Body of pancreas (tissue), 4 donors: Measurements from ENCODE around the gene TOP3A. TPM values are rescaled to one million over a fixed set of nuclear protein-coding genes. Genes with fewer than 3 reads are reported as not detected.

Experiments
- ATAC-seq: fragments of 150-250 bp; one replicate; pipeline ENCODE4 v1.9.1; 2016
- DNase-seq, 4 donors: peaks; one replicate each; pipeline ENCODE4 v3.0.0-alpha.2; 2019
- H3K27ac ChIP-seq, 4 donors: fragments of 200-600 bp; sonication (generic); 1 replicate in 3 of 4; 2 replicates in 1 of 4; pipeline versions ENCODE4 v1.5.1 to v1.6.1; 2016 to 2019; ENCODE audit warnings: mild to moderate bottlenecking in 1 of 4, mixed read lengths in 1 of 4, moderate library complexity in 1 of 4
- H3K27me3 ChIP-seq, 2 donors: fragments of 200-600 bp; sonication (generic); one replicate each; pipeline ENCODE4 v1.6.0; 2016; ENCODE audit warnings: mild to moderate bottlenecking in 1 of 2
- H3K36me3 ChIP-seq, 2 donors: fragments of 200-600 bp; sonication (generic); replicated peaks in 1 of 2; 2 replicates each; pipeline ENCODE4 v1.5.1; 2016; ENCODE audit warnings: low read depth in 2 of 2; ENCODE audit not compliant: insufficient read depth in 1 of 2
- H3K4me1 ChIP-seq: fragments of 200-600 bp; sonication (generic); one replicate; pipeline ENCODE4 v1.6.0; 2016
- H3K4me3 ChIP-seq, 2 donors: fragments of 200-600 bp; sonication (generic); 1 replicate in 1 of 2; 2 replicates in 1 of 2; pipeline ENCODE4 v1.5.1; 2016 to 2019
- H3K9me3 ChIP-seq, 3 donors: fragments of 200-600 bp; sonication (generic); 1 replicate in 2 of 3; 2 replicates in 1 of 3; pipeline ENCODE4 v1.5.1; 2016
- POLR2A ChIP-seq, 3 donors: fragments of 450-650 bp; IDR thresholded peaks; one replicate each; pipeline ENCODE4 v1.6.1; 2016; ENCODE audit warnings: antibody characterized with exemption in 3 of 3, mild to moderate bottlenecking in 2 of 3
- WGBS, 2 donors: methylation state at CpG; one replicate each; pipeline ENCODE4 v1.1.5; 2017; 5-methylcytosine and 5-hydroxymethylcytosine counted together
- intact Hi-C: fragments of 100-400 bp; cut with DNase I; formaldehyde crosslinking; loops from one replicate; pipeline ENCODE4 v1.15.1; 2023
- total RNA-seq, 2 donors: library from RNA; depleted of rRNA; stranded (reverse); fragments of >200 nt; gene quantifications; one replicate each; pipeline ENCODE4 v1.1.0, GENCODE V29; 2016
- TF ChIP-seq, protein P1 (sequence below), 7 experiments: fragments of 450-650 bp in 4 of 7; fragments of 200-600 bp in 3 of 7; sonication (generic) in 3 of 7; IDR thresholded peaks; one replicate each; pipeline ENCODE4 v1.5.1; 2016 to 2019; ENCODE audit warnings: antibody characterized with exemption in 7 of 7

Gene TOP3A
- total RNA-seq, 2 donors from 2014 or later, result 13.2 to 22.3 TPM

- 91 to 93% methylated on average over 15 of the region's 15 CpGs for WGBS, 2 donors
- H3K27me3 ChIP-seq, result no peaks in the 10 kb centered on the region
- H3K27ac ChIP-seq, result no peak overlapping the region
- peaks cover 0 to 17% of the 10 kb centered on the region in 2 donors for H3K36me3 ChIP-seq
- ATAC-seq (no peak), DNase-seq (no peak)
- H3K4me3 ChIP-seq, result no peak overlapping the region
- intact Hi-C loops, result no loop called here
- no peaks in the 10 kb centered on the region for H3K9me3 ChIP-seq
- TF ChIP-seq POLR2A (IDR thresholded peaks at IDR 0.05), result no peak
- TF ChIP-seq, protein P1, sequence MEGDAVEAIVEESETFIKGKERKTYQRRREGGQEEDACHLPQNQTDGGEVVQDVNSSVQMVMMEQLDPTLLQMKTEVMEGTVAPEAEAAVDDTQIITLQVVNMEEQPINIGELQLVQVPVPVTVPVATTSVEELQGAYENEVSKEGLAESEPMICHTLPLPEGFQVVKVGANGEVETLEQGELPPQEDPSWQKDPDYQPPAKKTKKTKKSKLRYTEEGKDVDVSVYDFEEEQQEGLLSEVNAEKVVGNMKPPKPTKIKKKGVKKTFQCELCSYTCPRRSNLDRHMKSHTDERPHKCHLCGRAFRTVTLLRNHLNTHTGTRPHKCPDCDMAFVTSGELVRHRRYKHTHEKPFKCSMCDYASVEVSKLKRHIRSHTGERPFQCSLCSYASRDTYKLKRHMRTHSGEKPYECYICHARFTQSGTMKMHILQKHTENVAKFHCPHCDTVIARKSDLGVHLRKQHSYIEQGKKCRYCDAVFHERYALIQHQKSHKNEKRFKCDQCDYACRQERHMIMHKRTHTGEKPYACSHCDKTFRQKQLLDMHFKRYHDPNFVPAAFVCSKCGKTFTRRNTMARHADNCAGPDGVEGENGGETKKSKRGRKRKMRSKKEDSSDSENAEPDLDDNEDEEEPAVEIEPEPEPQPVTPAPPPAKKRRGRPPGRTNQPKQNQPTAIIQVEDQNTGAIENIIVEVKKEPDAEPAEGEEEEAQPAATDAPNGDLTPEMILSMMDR (IDR thresholded peaks at IDR 0.05), result no peak
- no peaks in the 10 kb centered on the region for H3K4me1 ChIP-seq
Measured at GRCh38 chr17:18291718-18292540, 22.9 kb downstream of the TOP3A start.

GRCh38 chr17:18285296-18285695 lies 29.5 kb downstream of the TOP3A start:
- ATAC-seq, result no peak
- Histone ChIP-seq H3K36me3 (peaks cover 0 to 34% of the 10 kb centered on the region in 2 donors), H3K4me3 (no peak overlapping the region), H3K9me3 (no peaks in the 10 kb centered on the region), H3K27me3 (no peaks in the 10 kb centered on the region), H3K4me1 (no peaks in the 10 kb centered on the region), H3K27ac (no peak overlapping the region)
- WGBS, 2 donors, result 93 to 99% methylated on average over 11 of the region's 11 CpGs
- no peak for DNase-seq
- TF ChIP-seq, protein P1 (IDR thresholded peaks at IDR 0.05), result no peak
- TF ChIP-seq POLR2A (IDR thresholded peaks at IDR 0.05), result no peak
- intact Hi-C loops, result no loop called here

DNA sequence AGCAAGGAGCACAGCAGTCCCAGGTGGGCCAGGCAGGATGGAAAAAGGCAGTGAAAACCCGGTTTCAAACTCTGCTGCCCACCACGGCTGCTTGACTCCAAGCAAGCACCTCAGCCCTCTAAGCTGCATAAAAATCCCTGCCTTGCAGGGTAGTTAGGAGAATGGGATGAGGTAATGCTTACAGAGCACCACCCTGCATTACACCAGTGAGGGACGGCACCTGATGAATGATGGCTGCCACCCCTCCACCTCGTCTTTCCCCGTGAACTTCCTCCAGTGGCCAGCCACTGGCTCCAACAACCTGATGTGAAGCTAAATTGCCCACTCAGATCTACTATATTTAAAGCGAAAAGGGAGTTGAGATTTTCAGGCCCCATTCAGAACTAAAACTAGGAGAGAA lies 33.0 kb downstream of the TOP3A start:
- TF ChIP-seq POLR2A (IDR thresholded peaks at IDR 0.05), result no peak
- TF ChIP-seq, protein P1 (IDR thresholded peaks at IDR 0.05), result no peak
- no peaks in the 10 kb centered on the region for H3K27me3 ChIP-seq
- 93 to 96% methylated on average over 4 to 6 of the region's 6 CpGs for WGBS, 2 donors
- intact Hi-C loops, result no loop called here
- H3K9me3 ChIP-seq, result no peaks in the 10 kb centered on the region
- DNase-seq (no peak), ATAC-seq (no peak)
- no peak overlapping the region for H3K4me3 ChIP-seq
- H3K4me1 ChIP-seq, result no peaks in the 10 kb centered on the region
- H3K27ac ChIP-seq, result no peak overlapping the region
- peaks cover 13 to 42% of the 10 kb centered on the region in 2 donors for H3K36me3 ChIP-seq

- no peak overlapping the region for H3K4me3 ChIP-seq
- H3K9me3 ChIP-seq, result no peaks in the 10 kb centered on the region
- WGBS, 2 donors, result 48 to 66% methylated on average over 5 of the region's 5 CpGs
- H3K27me3 ChIP-seq, result no peaks in the 10 kb centered on the region
- TF ChIP-seq POLR2A (IDR thresholded peaks at IDR 0.05), result no peak
- TF ChIP-seq, protein P1 (IDR thresholded peaks at IDR 0.05), result no peak
- peaks cover 13 to 45% of the 10 kb centered on the region in 2 donors for H3K36me3 ChIP-seq
- no peak for DNase-seq
- no peak overlapping the region for H3K27ac ChIP-seq
- no peak for ATAC-seq
- intact Hi-C loops, result no loop called here
- no peaks in the 10 kb centered on the region for H3K4me1 ChIP-seq
Measured at GRCh38 chr17:18280766-18281371, 33.9 kb downstream of the TOP3A start.
